Measurements from ENCODE around the gene HAPLN1.
"Not testable (repeated sequence)": the region's sequence is repeated elsewhere in the genome, so short reads cannot be mapped to it uniquely, and the experiment has no call there.

HAPLN1 gene

DNA sequence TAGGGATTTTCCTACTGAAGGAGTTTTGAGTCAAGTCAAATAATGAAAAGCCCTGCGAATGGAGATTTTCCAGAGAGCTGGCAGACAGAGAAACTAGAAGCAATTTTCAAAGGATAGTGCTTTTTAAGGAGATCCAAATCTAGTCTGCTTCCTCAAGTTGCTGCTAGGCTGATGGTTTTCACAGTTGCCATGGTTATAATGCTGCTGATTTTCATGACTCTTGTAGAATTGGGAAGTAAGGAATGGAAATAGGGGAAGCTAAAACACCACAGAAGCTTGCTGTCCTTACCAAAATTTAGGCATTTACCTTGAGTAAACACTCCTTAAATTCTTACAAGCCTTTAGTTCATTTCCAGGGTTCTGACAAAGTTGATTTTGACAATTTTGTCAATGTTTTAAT, 30.1 kb upstream of the HAPLN1 start:
- TF ChIP-seq, protein P1, sequence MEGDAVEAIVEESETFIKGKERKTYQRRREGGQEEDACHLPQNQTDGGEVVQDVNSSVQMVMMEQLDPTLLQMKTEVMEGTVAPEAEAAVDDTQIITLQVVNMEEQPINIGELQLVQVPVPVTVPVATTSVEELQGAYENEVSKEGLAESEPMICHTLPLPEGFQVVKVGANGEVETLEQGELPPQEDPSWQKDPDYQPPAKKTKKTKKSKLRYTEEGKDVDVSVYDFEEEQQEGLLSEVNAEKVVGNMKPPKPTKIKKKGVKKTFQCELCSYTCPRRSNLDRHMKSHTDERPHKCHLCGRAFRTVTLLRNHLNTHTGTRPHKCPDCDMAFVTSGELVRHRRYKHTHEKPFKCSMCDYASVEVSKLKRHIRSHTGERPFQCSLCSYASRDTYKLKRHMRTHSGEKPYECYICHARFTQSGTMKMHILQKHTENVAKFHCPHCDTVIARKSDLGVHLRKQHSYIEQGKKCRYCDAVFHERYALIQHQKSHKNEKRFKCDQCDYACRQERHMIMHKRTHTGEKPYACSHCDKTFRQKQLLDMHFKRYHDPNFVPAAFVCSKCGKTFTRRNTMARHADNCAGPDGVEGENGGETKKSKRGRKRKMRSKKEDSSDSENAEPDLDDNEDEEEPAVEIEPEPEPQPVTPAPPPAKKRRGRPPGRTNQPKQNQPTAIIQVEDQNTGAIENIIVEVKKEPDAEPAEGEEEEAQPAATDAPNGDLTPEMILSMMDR (IDR thresholded peaks at IDR 0.05; ENCODE audit: extremely low read depth, insufficient read depth, missing control alignments), result no peak
- no peak for DNase-seq (ENCODE audit: low spot score)
- in situ Hi-C loops (cut with MboI; ENCODE audit: low pct_unique_long_range_greater_than_20kb, low sequenced_read_pairs, unreplicated experiment), result no loop called here

DNA sequence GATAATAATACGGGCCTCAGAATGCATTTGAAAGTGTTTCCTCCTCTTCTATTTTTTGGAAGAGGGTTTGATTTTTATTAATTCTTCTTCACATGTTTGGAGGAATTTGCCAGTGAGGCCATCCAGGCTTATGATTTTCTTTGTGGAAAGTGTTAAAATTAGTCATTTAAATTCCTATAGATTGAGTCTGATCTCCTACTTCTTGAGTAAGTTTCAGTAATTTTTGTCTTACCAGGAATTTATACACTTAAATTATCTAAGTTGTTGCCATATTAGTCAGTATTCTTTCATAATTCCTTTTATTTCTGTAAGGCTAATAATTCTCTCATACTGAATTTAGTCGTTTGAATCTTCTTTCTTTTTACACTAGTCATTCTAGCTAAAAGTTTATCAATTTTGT, 25.2 kb upstream of the HAPLN1 start:
- DNase-seq (ENCODE audit: low spot score), result no peak
- TF ChIP-seq, protein P1 (IDR thresholded peaks at IDR 0.05; ENCODE audit: extremely low read depth, insufficient read depth, missing control alignments), result no peak
- in situ Hi-C loops (cut with MboI; ENCODE audit: low pct_unique_long_range_greater_than_20kb, low sequenced_read_pairs, unreplicated experiment), result loop anchor here (25.0 kb wide), 1 partner anchor 516 kb away; no protein-coding TSS in a partner anchor

DNA sequence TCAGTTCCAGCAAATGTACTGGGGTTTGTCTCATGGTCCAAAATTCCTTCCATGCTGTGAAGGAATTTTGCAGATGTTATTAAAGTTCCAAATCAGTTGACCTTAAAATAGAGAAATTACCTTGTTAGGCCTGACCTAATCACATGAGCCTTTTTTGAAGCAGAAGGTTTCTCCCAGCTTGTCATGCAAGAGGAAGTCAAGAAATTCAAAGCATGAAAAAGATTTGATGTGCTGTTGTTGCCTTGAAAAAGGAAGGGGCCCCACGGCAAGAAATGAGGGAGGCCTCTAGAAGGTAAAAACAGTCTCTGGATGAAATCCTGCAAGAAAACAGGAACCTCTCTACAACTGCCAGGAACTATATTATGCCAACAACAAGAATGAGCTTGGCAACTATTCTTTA, 24.2 kb upstream of the HAPLN1 start:
- no peak for DNase-seq (ENCODE audit: low spot score)
- in situ Hi-C loops (cut with MboI; ENCODE audit: low pct_unique_long_range_greater_than_20kb, low sequenced_read_pairs, unreplicated experiment), result loop anchor here (25.0 kb wide), 1 partner anchor 517 kb away; no protein-coding TSS in a partner anchor
- TF ChIP-seq, protein P1 (IDR thresholded peaks at IDR 0.05; ENCODE audit: extremely low read depth, insufficient read depth, missing control alignments), result no peak

DNA sequence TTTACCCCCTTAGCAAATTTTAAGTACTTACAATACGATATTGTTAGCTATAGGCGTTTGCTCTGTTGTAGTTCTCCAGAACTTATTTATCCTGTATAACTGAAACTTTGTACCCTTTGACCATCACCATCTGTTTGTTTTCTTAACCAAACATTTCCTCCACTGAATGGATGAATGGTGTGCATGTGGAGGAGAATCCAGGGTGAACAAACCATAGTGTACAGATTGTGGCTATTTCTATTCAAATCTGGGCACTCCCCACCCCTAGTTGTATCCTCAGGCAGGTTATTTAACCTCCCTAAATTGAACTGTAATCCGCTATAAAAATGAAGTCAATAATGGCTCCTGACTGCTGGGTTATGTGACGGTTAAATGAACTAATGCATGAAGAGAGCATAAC, 21.4 kb upstream of the HAPLN1 start:
- in situ Hi-C loops (cut with MboI; ENCODE audit: low pct_unique_long_range_greater_than_20kb, low sequenced_read_pairs, unreplicated experiment), result loop anchor here (25.0 kb wide), 1 partner anchor 520 kb away; no protein-coding TSS in a partner anchor
- no peak for DNase-seq (ENCODE audit: low spot score)
- TF ChIP-seq, protein P1 (IDR thresholded peaks at IDR 0.05; ENCODE audit: extremely low read depth, insufficient read depth, missing control alignments), result no peak

DNA sequence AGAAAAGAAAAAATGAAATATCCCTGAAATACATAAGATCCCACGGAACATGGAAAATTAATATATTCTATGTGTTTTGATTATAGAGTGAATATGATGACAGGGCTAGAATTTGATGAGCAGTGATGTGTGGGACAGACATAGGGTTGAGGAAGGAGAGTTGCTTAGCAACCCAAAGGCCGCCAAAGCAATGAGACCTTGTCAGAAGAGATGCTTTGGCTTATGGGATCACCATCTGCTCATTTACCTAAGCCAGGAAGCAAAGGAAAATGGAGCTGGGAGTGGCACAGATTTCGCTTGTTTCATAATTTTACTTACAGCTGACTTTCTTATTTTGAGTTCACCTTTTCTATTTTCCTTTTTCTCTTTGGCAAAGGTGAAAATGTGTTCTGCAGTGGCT, 20.9 kb upstream of the HAPLN1 start:
- TF ChIP-seq, protein P1 (IDR thresholded peaks at IDR 0.05; ENCODE audit: extremely low read depth, insufficient read depth, missing control alignments), result no peak
- DNase-seq (ENCODE audit: low spot score), result no peak
- in situ Hi-C loops (cut with MboI; ENCODE audit: low pct_unique_long_range_greater_than_20kb, low sequenced_read_pairs, unreplicated experiment), result loop anchor here (25.0 kb wide), 1 partner anchor 521 kb away; no protein-coding TSS in a partner anchor

DNA sequence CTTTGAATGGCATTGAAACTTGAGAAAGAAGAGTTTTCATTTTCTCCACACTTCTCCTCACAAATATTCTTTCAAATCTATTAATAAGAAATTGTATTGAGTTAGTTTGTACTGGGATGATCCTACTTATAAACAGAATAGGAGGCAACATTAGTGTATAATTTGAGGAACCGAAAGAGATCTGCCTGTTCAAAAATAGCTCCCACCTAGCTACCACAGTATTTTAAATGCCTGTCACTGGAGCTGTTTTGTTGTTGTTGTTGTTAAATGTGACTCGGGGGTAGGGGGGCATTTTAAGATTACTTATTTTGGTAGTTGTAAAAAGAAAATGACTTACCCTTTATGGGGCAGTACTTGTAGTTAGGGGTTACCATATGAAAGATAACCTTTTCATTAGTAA, 20.1 kb upstream of the HAPLN1 start:
- in situ Hi-C loops (cut with MboI; ENCODE audit: low pct_unique_long_range_greater_than_20kb, low sequenced_read_pairs, unreplicated experiment), result loop anchor here (25.0 kb wide), 1 partner anchor 522 kb away; no protein-coding TSS in a partner anchor
- TF ChIP-seq, protein P1 (IDR thresholded peaks at IDR 0.05; ENCODE audit: extremely low read depth, insufficient read depth, missing control alignments), result no peak
- no peak for DNase-seq (ENCODE audit: low spot score)

DNA sequence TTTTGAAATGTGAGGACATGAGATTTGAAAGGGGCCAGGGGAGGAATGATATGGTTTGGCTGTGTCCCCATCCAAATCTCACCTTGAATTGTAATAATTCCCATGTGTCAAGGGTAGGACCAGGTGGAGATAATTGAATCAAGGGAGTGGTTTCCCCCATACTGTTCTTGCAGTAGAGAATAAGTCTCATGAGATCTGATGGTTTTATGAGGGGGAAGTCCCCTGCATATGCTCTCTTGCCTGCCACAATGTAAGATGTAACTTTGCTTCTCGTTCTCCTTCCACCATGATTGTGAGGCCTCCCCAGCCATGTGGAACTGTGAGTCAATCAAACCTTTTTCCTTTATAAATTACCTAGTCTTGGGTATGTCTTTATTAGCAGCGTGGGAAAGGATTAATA, 15.5 kb upstream of the HAPLN1 start:
- in situ Hi-C loops (cut with MboI; ENCODE audit: low pct_unique_long_range_greater_than_20kb, low sequenced_read_pairs, unreplicated experiment), result loop anchor here (25.0 kb wide), 1 partner anchor 526 kb away; no protein-coding TSS in a partner anchor
- DNase-seq (ENCODE audit: low spot score), result not testable (repeated sequence)

DNA sequence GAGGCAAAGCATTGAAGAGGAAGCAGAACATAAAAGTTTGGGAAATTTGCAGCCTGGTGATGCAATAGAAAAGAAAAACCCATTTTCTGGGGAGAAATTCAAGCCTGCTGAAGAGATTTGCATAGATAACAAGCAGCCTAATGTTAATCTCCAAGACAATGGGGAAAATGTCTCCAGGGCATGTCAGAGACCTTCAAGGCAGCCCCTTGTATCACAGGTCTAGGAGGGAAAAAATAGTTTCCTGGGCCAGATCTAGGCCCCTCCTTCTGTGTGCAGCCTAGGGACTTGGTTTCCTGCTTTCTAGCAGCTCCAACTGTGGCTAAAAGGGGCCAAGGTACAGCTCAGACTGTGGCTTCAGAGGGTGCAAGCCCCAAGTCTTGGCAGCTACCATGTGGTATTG, 14.4 kb upstream of the HAPLN1 start:
- not testable (repeated sequence) for DNase-seq (ENCODE audit: low spot score)
- in situ Hi-C loops (cut with MboI; ENCODE audit: low pct_unique_long_range_greater_than_20kb, low sequenced_read_pairs, unreplicated experiment), result loop anchor here (25.0 kb wide), 1 partner anchor 527 kb away; no protein-coding TSS in a partner anchor
